Activated CD4-positive, alpha-beta T cell treated with anti-CD3 and anti-CD28 coated beads for 4 hours (primary cell): ENCODE measurements around the gene UFD1.

ENCODE experiments used
- DNase-seq, 2 donors: peaks; one replicate each; pipeline ENCODE4 v3.0.0-alpha.2; 2020

UFD1 gene

GRCh38 chr22:19478901-19479354 is at the start of gene UFD1:
Gene UFD1 (minus strand): TSS chr22:19479193. CDS start chr22:19479085, 108 bp downstream.
- DNase-seq, result peak; percentile 70 to 75

GRCh38 chr22:19527861-19528417 is 48.9 kb upstream of the UFD1 start:
- DNase-seq, result no peak

GRCh38 chr22:19527321-19527721 is 48.3 kb upstream of the UFD1 start:
- no peak for DNase-seq

GRCh38 chr22:19526702-19527111 is 47.7 kb upstream of the UFD1 start:
- DNase-seq, result no peak

- no peak for DNase-seq
Measured at GRCh38 chr22:19526076-19526701, 47.2 kb upstream of the UFD1 start.

- DNase-seq, result no peak
Measured at GRCh38 chr22:19525666-19526065, 46.7 kb upstream of the UFD1 start.

GRCh38 chr22:19525116-19525660 is 46.2 kb upstream of the UFD1 start:
- no peak for DNase-seq

GRCh38 chr22:19524170-19525115 is 45.5 kb upstream of the UFD1 start, which contains the start of gene CLDN5:
Gene CLDN5 (minus strand): TSS chr22:19524410. CDS start chr22:19524255, 155 bp downstream.
- DNase-seq, result no peak

- DNase-seq, result no peak
Measured at GRCh38 chr22:19523240-19524169, 44.5 kb upstream of the UFD1 start.

- no peak for DNase-seq
Measured at GRCh38 chr22:19522881-19523239, 43.9 kb upstream of the UFD1 start.

GRCh38 chr22:19522190-19522880 is 43.3 kb upstream of the UFD1 start:
- DNase-seq, result no peak

GRCh38 chr22:19520566-19521305 is 41.7 kb upstream of the UFD1 start:
- DNase-seq, result no peak

- DNase-seq, result no peak
Measured at GRCh38 chr22:19520007-19520406, 41.0 kb upstream of the UFD1 start.

- DNase-seq, result no peak
Measured at GRCh38 chr22:19519041-19519926, 40.3 kb upstream of the UFD1 start.

- no peak for DNase-seq
Measured at GRCh38 chr22:19518635-19519034, 39.6 kb upstream of the UFD1 start.

- DNase-seq, result no peak
Measured at GRCh38 chr22:19517919-19518611, 39.1 kb upstream of the UFD1 start.

GRCh38 chr22:19517171-19517500 is 38.1 kb upstream of the UFD1 start:
- no peak for DNase-seq

GRCh38 chr22:19516378-19517170 is 37.6 kb upstream of the UFD1 start:
- no peak for DNase-seq
